Neural cell (in vitro differentiated cells): Measurements from ENCODE around the gene ACSM5.
"Not testable (repeated sequence)": the region's sequence is repeated elsewhere in the genome, so short reads cannot be mapped to it uniquely, and the experiment has no call there.

ENCODE experiments used
- EP300 ChIP-seq: fragments of 450-650 bp; conservative IDR thresholded peaks from 2 replicates; pipeline ENCODE4 v1.6.1; 2014; ENCODE audit warnings: antibody characterized with exemption, mild to moderate bottlenecking, moderate library complexity; ENCODE audit not compliant: poor library complexity, severe bottlenecking
- EZH2 ChIP-seq: fragments of 200-600, 300-800 bp; shearing (Covaris generic), sonication (generic); IDR thresholded peaks from 2 replicates; pipeline ENCODE4 v1.6.1; 2014; ENCODE audit warnings: antibody characterized with exemption, low read length, borderline replicate concordance, mild to moderate bottlenecking; ENCODE audit not compliant: insufficient read depth, poor library complexity, severe bottlenecking
- TAF1 ChIP-seq: IDR thresholded peaks from 2 replicates; pipeline ENCODE4 v1.6.1; 2012; ENCODE audit warnings: low read depth
- TF ChIP-seq, protein P1 (sequence below): fragments of 450-650 bp; IDR thresholded peaks from 2 replicates; pipeline ENCODE4 v1.5.1; 2014; ENCODE audit warnings: antibody characterized with exemption, mild to moderate bottlenecking, moderate library complexity; ENCODE audit not compliant: poor library complexity, severe bottlenecking

DNA sequence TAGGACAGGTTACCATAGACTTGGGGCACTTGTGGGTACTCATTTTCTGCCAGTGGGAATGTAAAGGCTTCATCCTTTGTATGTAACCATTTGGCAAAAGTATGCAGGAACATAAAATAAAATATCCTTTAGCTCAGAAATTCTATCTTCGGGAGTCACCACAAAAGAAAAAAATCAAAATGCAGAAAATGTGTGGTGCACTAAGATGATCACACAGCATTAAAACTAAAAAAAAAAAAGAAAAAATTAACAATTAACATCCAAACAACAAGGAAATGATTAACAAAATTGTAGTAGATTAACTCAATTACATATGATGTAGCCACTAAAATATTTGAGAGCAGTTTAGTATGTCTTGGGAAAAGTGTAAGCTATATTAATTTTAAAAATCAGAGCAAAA lies 31.4 kb downstream of the ACSM5 start:
- TF ChIP-seq, protein P1, sequence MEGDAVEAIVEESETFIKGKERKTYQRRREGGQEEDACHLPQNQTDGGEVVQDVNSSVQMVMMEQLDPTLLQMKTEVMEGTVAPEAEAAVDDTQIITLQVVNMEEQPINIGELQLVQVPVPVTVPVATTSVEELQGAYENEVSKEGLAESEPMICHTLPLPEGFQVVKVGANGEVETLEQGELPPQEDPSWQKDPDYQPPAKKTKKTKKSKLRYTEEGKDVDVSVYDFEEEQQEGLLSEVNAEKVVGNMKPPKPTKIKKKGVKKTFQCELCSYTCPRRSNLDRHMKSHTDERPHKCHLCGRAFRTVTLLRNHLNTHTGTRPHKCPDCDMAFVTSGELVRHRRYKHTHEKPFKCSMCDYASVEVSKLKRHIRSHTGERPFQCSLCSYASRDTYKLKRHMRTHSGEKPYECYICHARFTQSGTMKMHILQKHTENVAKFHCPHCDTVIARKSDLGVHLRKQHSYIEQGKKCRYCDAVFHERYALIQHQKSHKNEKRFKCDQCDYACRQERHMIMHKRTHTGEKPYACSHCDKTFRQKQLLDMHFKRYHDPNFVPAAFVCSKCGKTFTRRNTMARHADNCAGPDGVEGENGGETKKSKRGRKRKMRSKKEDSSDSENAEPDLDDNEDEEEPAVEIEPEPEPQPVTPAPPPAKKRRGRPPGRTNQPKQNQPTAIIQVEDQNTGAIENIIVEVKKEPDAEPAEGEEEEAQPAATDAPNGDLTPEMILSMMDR, result not testable (repeated sequence)
- TF ChIP-seq EP300, TAF1, EZH2: not testable (repeated sequence)
